Ishikawa (cell line): ENCODE results near the gene CHD2.

Experiments
- CEBPB ChIP-seq: IDR thresholded peaks from 2 replicates; pipeline ENCODE4 v1.6.1; 2012
- CREB1 ChIP-seq: IDR thresholded peaks from 2 replicates; pipeline ENCODE4 v1.6.1; 2012; ENCODE audit warnings: low read depth
- EGR1 ChIP-seq: IDR thresholded peaks from 2 replicates; pipeline ENCODE4 v1.6.1; 2012
- EP300 ChIP-seq: IDR thresholded peaks from 2 replicates; pipeline ENCODE4 v1.6.1; 2012; ENCODE audit warnings: borderline replicate concordance
- FOXM1 ChIP-seq: IDR thresholded peaks from 2 replicates; pipeline ENCODE4 v1.6.1; 2012; ENCODE audit warnings: low read depth, borderline replicate concordance
- MAX ChIP-seq: IDR thresholded peaks from 2 replicates; pipeline ENCODE4 v1.6.1; 2012
- YY1 ChIP-seq: IDR thresholded peaks from 2 replicates; pipeline ENCODE4 v1.6.1; 2012; ENCODE audit warnings: low read depth

- TF ChIP-seq FOXM1, result no peak
- TF ChIP-seq MAX, result no peak
- no peak for TF ChIP-seq CREB1
- no peak for TF ChIP-seq CEBPB
- TF ChIP-seq EGR1, result no peak
- TF ChIP-seq YY1, result no peak
- TF ChIP-seq EP300, result no peak
Measured at GRCh38 chr15:93043621-93044300, 143.6 kb downstream of the CHD2 start.
